SK-N-SH (cell line): ENCODE measurements around the gene PPP1R9B.

Experiments
- EZH2phosphoT487 ChIP-seq: fragments of 200-600 bp; sonication (generic); IDR thresholded peaks from 2 replicates; pipeline ENCODE4 v1.6.1; 2017; ENCODE audit warnings: low read depth, mixed run types, mild to moderate bottlenecking, antibody characterized with exemption, moderate library complexity, borderline replicate concordance
- FOXJ3 ChIP-seq: sonication (generic); formaldehyde crosslinking; IDR thresholded peaks from 2 replicates; pipeline ENCODE4 v1.5.1; 2020; ENCODE audit warnings: mild to moderate bottlenecking, missing genetic modification reagents
- TF ChIP-seq, protein P1 (sequence below): fragments of 200-600 bp; sonication (generic); IDR thresholded peaks from 2 replicates; pipeline ENCODE4 v1.6.1; 2017; ENCODE audit warnings: antibody characterized with exemption, mild to moderate bottlenecking, moderate library complexity

DNA sequence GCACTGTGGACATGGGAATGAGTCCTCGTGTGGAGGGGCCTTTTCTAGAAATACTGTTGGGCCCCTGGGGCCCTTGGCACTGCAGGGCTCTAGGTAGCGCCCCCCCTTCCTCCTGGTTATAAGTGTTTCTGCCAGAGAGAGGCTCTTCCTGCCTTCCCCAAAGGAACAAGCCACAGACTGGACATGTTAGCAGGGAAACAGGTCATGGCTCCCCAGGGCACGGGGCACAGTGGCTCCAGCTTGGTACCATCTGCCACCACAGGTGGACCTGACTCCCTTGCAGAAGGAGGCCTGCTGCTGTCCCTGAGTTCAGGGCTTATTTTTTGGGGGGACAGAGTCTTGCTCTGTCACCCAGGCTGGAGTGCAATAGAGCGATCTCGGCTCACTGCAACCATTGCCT, 46.5 kb downstream of the PPP1R9B start:
- TF ChIP-seq, protein P1, sequence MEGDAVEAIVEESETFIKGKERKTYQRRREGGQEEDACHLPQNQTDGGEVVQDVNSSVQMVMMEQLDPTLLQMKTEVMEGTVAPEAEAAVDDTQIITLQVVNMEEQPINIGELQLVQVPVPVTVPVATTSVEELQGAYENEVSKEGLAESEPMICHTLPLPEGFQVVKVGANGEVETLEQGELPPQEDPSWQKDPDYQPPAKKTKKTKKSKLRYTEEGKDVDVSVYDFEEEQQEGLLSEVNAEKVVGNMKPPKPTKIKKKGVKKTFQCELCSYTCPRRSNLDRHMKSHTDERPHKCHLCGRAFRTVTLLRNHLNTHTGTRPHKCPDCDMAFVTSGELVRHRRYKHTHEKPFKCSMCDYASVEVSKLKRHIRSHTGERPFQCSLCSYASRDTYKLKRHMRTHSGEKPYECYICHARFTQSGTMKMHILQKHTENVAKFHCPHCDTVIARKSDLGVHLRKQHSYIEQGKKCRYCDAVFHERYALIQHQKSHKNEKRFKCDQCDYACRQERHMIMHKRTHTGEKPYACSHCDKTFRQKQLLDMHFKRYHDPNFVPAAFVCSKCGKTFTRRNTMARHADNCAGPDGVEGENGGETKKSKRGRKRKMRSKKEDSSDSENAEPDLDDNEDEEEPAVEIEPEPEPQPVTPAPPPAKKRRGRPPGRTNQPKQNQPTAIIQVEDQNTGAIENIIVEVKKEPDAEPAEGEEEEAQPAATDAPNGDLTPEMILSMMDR: no peak
- TF ChIP-seq FOXJ3 (CRISPR knock-in tag): no peak
- no peak for TF ChIP-seq EZH2phosphoT487
